Kidney (tissue), 14 donors: ENCODE results near the gene ABCA12. TPM values are rescaled to one million over a fixed set of nuclear protein-coding genes. Genes with fewer than 3 reads are reported as not detected.

Source experiments
- DNase-seq, 5 donors: peaks; one replicate each; pipeline ENCODE4 v3.0.0-alpha.2; 2013 to 2020
- FAIRE-seq: peaks from 2 replicates; lab custom pipeline; 2012; peaks lifted over from hg19 to GRCh38; lab: Jason Lieb, UNC
- H3K27ac ChIP-seq, 2 donors: one replicate each; pipeline ENCODE4 v1.7.0; 2013; ENCODE audit warnings: low read depth in 2 of 2, low read length in 2 of 2, inconsistent platforms in 1 of 2
- H3K27me3 ChIP-seq: one replicate; pipeline ENCODE4 v1.7.1; 2013; ENCODE audit warnings: low read length, inconsistent platforms; ENCODE audit not compliant: control insufficient read depth, insufficient read depth
- H3K36me3 ChIP-seq, 3 donors: one replicate each; pipeline versions ENCODE4 v1.7.0 to v1.7.1; 2013; ENCODE audit warnings: low read length in 3 of 3, control low read depth in 1 of 3, inconsistent platforms in 1 of 3; ENCODE audit not compliant: insufficient read depth in 3 of 3, control insufficient read depth in 2 of 3
- H3K4me1 ChIP-seq, 3 donors: one replicate each; pipeline versions ENCODE4 v1.7.0 to v1.7.1; 2013; ENCODE audit warnings: low read length in 3 of 3, inconsistent platforms in 1 of 3, low read depth in 1 of 3; ENCODE audit not compliant: control insufficient read depth in 2 of 3, insufficient read depth in 2 of 3
- H3K4me3 ChIP-seq, 3 donors: one replicate each; pipeline versions ENCODE4 v1.7.0 to v1.8.1; 2013; ENCODE audit warnings: low read length in 3 of 3, control low read depth in 1 of 3, inconsistent platforms in 1 of 3
- H3K9ac ChIP-seq, 3 donors: one replicate each; pipeline versions ENCODE4 v1.7.0 to v1.7.1; 2013; ENCODE audit warnings: low read length in 3 of 3, control low read depth in 1 of 3, inconsistent platforms in 1 of 3
- H3K9me3 ChIP-seq, 3 donors: one replicate each; pipeline versions ENCODE4 v1.7.0 to v1.7.1; 2013; ENCODE audit warnings: low read length in 3 of 3, control low read depth in 1 of 3, inconsistent platforms in 1 of 3; ENCODE audit not compliant: control insufficient read depth in 2 of 3, insufficient read depth in 1 of 3
- intact Hi-C: fragments of 100-400 bp; cut with DNase I; formaldehyde crosslinking; loops from one replicate; pipeline ENCODE4 v1.11.1; 2022
- polyA plus RNA-seq: library from polyadenylated mRNA; stranded (reverse); fragments of 350-450 nt; fragmentation: Illumina TruSeq; extraction: RNeasy Lipid Tissue Mini Kit (QIAGEN cat#74804); gene quantifications from one replicate; pipeline ENCODE4 v1.2.3, GENCODE V29; 2014; ENCODE audit warnings: low read depth, low replicate concordance; ENCODE audit not compliant: insufficient read depth
- total RNA-seq: library from RNA; stranded (reverse); fragmentation: NEBNext Ultra II Directional; extraction: Animal tissue kit (Norgen Biotek cat#: 25700); gene quantifications from one replicate; pipeline ENCODE4 v1.2.1, GENCODE V29; 2021
- TF ChIP-seq, protein P1 (sequence below): IDR thresholded peaks from 3 replicates; pipeline ENCODE4 v1.5.1; 2012; ENCODE audit warnings: mild to moderate bottlenecking, moderate library complexity, borderline replicate concordance; ENCODE audit not compliant: insufficient read depth; ENCODE audit errors: extremely low read depth
- donor health status: control.
- donor health status: control.
- donor health status: control.
- donor health status: control.
- donor health status: control.
- donor health status: DM: yes; HTN: yes; CAD: no.
- donor health status: Normal renal cell carcinoma (clear cell type).

The ABCA12 gene
- total and polyA plus RNA-seq, 2 donors from 2014 or later, result 0.37 to 3.0 TPM

DNA sequence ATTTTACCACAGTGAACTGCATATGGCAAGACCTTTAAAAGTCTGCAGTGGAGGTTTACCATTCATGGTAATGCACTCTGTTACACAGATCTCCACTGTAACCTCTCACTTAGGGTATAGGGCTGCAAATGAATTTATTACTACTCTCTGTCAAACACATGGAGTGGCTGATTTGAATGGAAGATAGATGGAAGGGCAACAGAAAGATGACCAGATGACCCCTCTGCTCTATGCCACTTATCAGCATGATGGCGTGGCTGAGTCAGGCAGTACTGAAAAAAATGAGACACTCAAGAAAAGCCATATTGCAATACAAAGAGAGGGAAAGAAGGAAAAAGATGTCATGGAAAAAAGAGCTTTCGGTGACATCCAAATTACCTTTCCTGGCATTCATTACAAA, 72.3 kb downstream of the ABCA12 start:
- Histone ChIP-seq H3K36me3 (no peaks in the 10 kb centered on the region), H3K9me3 (no peaks in the 10 kb centered on the region), H3K27me3 (no peaks in the 10 kb centered on the region), H3K4me3 (no peak overlapping the region), H3K4me1 (no peaks in the 10 kb centered on the region), H3K9ac (no peak overlapping the region), H3K27ac (no peak overlapping the region)
- DNase-seq (no peak), FAIRE-seq (no peak)
- TF ChIP-seq, protein P1, sequence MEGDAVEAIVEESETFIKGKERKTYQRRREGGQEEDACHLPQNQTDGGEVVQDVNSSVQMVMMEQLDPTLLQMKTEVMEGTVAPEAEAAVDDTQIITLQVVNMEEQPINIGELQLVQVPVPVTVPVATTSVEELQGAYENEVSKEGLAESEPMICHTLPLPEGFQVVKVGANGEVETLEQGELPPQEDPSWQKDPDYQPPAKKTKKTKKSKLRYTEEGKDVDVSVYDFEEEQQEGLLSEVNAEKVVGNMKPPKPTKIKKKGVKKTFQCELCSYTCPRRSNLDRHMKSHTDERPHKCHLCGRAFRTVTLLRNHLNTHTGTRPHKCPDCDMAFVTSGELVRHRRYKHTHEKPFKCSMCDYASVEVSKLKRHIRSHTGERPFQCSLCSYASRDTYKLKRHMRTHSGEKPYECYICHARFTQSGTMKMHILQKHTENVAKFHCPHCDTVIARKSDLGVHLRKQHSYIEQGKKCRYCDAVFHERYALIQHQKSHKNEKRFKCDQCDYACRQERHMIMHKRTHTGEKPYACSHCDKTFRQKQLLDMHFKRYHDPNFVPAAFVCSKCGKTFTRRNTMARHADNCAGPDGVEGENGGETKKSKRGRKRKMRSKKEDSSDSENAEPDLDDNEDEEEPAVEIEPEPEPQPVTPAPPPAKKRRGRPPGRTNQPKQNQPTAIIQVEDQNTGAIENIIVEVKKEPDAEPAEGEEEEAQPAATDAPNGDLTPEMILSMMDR, result no peak
- intact Hi-C loops, result no loop called here

DNA sequence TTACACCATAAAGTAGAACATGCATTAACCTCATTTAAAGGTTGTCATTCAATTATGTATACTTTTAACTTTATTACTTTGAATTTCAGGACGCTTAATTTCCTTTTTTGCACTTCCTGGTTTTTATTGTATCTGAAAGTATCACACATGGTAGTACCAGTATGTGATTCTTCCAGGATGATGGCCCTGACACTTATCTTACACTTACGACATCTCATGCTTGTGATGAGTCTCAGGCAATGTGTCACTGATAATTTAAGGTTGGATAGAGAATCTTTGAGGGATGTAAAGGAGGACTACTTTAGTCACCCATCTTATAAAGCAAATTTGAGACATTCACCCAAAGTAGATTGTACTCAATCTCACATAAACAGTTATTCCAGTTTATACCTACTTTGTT, 74.9 kb downstream of the ABCA12 start:
- H3K9ac ChIP-seq, result no peak overlapping the region
- no peaks in the 10 kb centered on the region for H3K9me3 ChIP-seq
- no peak for FAIRE-seq
- TF ChIP-seq, protein P1, result no peak
- H3K27me3 ChIP-seq, result no peaks in the 10 kb centered on the region
- H3K36me3 ChIP-seq, result no peaks in the 10 kb centered on the region
- H3K27ac ChIP-seq, result no peak overlapping the region
- no peak overlapping the region for H3K4me3 ChIP-seq
- no peak for DNase-seq
- no peaks in the 10 kb centered on the region for H3K4me1 ChIP-seq
- intact Hi-C loops, result no loop called here

DNA sequence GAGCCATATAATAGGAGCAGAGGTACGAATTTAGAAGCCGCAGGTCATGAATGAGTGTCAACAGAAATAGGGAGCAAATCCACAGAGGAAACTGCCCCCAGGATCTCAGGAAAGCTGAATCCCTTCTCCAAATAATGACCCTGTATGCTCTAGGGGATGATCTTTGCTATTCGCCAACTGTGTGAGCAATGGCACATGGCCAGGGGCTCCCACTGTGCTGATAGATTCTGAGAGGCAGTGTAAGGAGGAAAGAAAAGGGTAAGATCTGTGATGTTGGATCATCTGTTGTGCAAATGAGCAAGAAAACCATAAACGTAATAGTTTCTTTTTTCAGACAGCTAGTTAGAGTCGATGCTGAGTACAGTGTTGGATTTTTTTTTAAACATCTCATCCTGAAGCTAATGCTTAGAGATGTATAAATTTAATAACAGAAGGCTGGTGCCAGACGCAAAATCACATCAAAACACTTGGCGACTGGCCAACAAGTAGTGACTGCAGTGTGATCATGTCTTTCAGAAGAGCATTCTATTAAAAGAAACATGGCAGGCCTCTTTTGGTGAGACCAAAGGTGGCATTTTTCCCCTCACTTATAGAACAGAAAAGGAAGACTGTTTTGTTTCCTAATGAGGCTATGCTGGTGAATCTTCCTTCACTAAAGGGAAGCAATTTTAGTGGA, 77.4 kb downstream of the ABCA12 start:
- H3K4me1 ChIP-seq, result no peaks in the 10 kb centered on the region
- DNase-seq, result no peak
- no peak for FAIRE-seq
- no peak overlapping the region for H3K4me3 ChIP-seq
- H3K27me3 ChIP-seq, result no peaks in the 10 kb centered on the region
- no peak overlapping the region for H3K9ac ChIP-seq
- H3K27ac ChIP-seq, result no peak overlapping the region
- H3K9me3 ChIP-seq, result no peaks in the 10 kb centered on the region
- intact Hi-C loops, result no loop called here
- TF ChIP-seq, protein P1, result no peak
- H3K36me3 ChIP-seq, result no peaks in the 10 kb centered on the region

DNA sequence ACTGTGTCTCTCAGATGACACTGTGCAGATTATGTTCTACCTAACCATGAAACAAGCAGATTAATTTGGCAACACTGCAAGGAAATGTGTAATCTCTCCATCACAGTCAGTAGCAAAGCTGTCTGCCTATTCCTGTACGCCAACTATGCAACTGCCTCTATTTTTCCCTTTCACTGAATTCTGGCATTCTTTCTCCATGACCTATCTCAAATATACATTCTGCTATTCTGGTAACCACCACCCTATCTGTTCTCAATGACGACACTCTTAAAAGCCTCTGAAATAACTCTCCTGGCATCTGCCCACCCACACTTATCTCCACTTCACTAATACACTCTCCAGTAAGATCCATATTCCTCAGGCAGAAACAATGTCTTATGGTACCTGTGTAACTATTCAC, 78.7 kb downstream of the ABCA12 start:
- intact Hi-C loops, result no loop called here

More for the DNA sequence above, 78.7 kb downstream of the ABCA12 start:
- TF ChIP-seq, protein P1, result no peak
- H3K27me3 ChIP-seq, result no peaks in the 10 kb centered on the region
- H3K4me3 ChIP-seq, result no peak overlapping the region
- no peak overlapping the region for H3K9ac ChIP-seq
- H3K36me3 ChIP-seq, result no peaks in the 10 kb centered on the region
- DNase-seq (no peak), FAIRE-seq (no peak)
- no peak overlapping the region for H3K27ac ChIP-seq
- H3K4me1 ChIP-seq, result no peaks in the 10 kb centered on the region
- no peaks in the 10 kb centered on the region for H3K9me3 ChIP-seq
